SK-N-SH treated with all-trans-retinoic acid at 6 μM for 48 hours (cell line): ENCODE results near the gene APOB.

Experiments
- ATAC-seq: fragments of 200-7000 bp; cut with Tn5 transposase; 3 replicates; pipeline ENCODE4 v1.9.1; 2020; ENCODE audit warnings: mild to moderate bottlenecking, moderate library complexity
- ARNTL ChIP-seq: fragments of 450-650 bp; formaldehyde crosslinking; IDR thresholded peaks from 2 replicates; pipeline ENCODE4 v1.5.0; 2020; ENCODE audit warnings: low read depth, mild to moderate bottlenecking, moderate library complexity, borderline replicate concordance
- BACH2 ChIP-seq: fragments of 250-450 bp; sonication (Bioruptor Pico); IDR thresholded peaks from 2 replicates; pipeline ENCODE4 v1.9.0; 2021; ENCODE audit warnings: mild to moderate bottlenecking, borderline replicate concordance
- CSDC2 ChIP-seq: fragments of 250-450 bp; sonication (Bioruptor Pico); IDR thresholded peaks from 2 replicates; pipeline ENCODE4 v1.5.0; 2020; ENCODE audit warnings: mild to moderate bottlenecking, moderate library complexity
- ISL1 ChIP-seq: fragments of 250-450 bp; sonication (Bioruptor Pico); IDR thresholded peaks from 2 replicates; pipeline ENCODE4 v2.1.2; 2022; ENCODE audit warnings: mild to moderate bottlenecking, moderate library complexity
- OSR1 ChIP-seq: fragments of 250-450 bp; sonication (Bioruptor Pico); IDR thresholded peaks from 2 replicates; pipeline ENCODE4 v1.8.0; 2022; ENCODE audit warnings: moderate library complexity, mild to moderate bottlenecking, inconsistent platforms
- PPARA ChIP-seq: fragments of 250-450 bp; sonication (Bioruptor Pico); IDR thresholded peaks from 2 replicates; pipeline ENCODE4 v1.5.0; 2020; ENCODE audit warnings: mild to moderate bottlenecking, borderline replicate concordance
- RARB ChIP-seq: fragments of 250-450 bp; sonication (Bioruptor Pico); IDR thresholded peaks from 2 replicates; pipeline ENCODE4 v1.8.0; 2021; ENCODE audit warnings: mild to moderate bottlenecking, moderate library complexity
- SNAI2 ChIP-seq: fragments of 250-450 bp; sonication (Bioruptor Pico); IDR thresholded peaks from 2 replicates; pipeline ENCODE4 v1.5.0; 2020; ENCODE audit warnings: mild to moderate bottlenecking, moderate library complexity
- TOX ChIP-seq: fragments of 250-450 bp; sonication (Bioruptor Pico); IDR thresholded peaks from 2 replicates; pipeline ENCODE4 v1.8.0; 2021; ENCODE audit warnings: mild to moderate bottlenecking, moderate library complexity, borderline replicate concordance
- ZC3H10 ChIP-seq: fragments of 250-450 bp; sonication (Bioruptor Pico); IDR thresholded peaks from 2 replicates; pipeline ENCODE4 v1.5.1; 2021; ENCODE audit warnings: mild to moderate bottlenecking, moderate library complexity
- ZFP3 ChIP-seq: fragments of 250-450 bp; sonication (Bioruptor Pico); IDR thresholded peaks from 2 replicates; pipeline ENCODE4 v1.5.0; 2020; ENCODE audit warnings: mild to moderate bottlenecking, moderate library complexity
- ZFP30 ChIP-seq: fragments of 450-650 bp; formaldehyde crosslinking; IDR thresholded peaks from 2 replicates; pipeline ENCODE4 v1.5.0; 2022; ENCODE audit warnings: mild to moderate bottlenecking, moderate library complexity
- ZNF565 ChIP-seq: fragments of 450-650 bp; formaldehyde crosslinking; conservative IDR thresholded peaks from 2 replicates; pipeline ENCODE4 v1.5.0; 2020; ENCODE audit warnings: low read depth, mild to moderate bottlenecking, moderate library complexity
- ZNF70 ChIP-seq: fragments of 450-650 bp; formaldehyde crosslinking; IDR thresholded peaks from 2 replicates; pipeline ENCODE4 v1.5.0; 2020; ENCODE audit warnings: mild to moderate bottlenecking, moderate library complexity
- ZNF8 ChIP-seq: fragments of 450-650 bp; formaldehyde crosslinking; IDR thresholded peaks from 2 replicates; pipeline ENCODE4 v1.5.0; 2020; ENCODE audit warnings: mild to moderate bottlenecking, moderate library complexity
- TF ChIP-seq, protein P1 (sequence below): fragments of 250-450 bp; sonication (Bioruptor Pico); IDR thresholded peaks from 2 replicates; pipeline ENCODE4 v1.5.1; 2020; ENCODE audit warnings: low read depth, mild to moderate bottlenecking, moderate library complexity
- TF ChIP-seq, protein P2 (sequence below): fragments of 250-450 bp; sonication (Bioruptor Pico); IDR thresholded peaks from 2 replicates; pipeline ENCODE4 v1.5.1; 2021; ENCODE audit warnings: mild to moderate bottlenecking, moderate library complexity

APOB gene

DNA sequence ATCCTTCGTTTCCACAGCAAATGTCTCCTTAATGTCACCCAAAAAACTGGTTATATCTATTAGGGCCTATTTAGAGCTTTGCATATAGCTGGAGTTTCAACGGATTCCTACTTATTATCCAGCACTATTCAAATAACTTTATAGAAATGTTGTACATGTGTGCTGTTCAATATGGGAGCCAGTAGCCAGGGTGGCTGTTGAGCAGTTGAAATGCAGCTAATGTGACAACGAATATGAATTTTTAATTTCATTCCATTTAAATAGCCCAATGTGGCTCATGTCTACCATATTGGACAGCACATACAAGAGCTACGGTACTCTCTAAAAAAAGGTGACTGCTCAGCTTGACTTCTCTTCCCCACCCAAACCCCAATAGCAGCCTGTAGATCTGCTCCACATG lies 2.4 kb downstream of the APOB start:
- no peak for ATAC-seq
- no peak for TF ChIP-seq ARNTL (CRISPR knock-in tag)
- TF ChIP-seq, protein P1, sequence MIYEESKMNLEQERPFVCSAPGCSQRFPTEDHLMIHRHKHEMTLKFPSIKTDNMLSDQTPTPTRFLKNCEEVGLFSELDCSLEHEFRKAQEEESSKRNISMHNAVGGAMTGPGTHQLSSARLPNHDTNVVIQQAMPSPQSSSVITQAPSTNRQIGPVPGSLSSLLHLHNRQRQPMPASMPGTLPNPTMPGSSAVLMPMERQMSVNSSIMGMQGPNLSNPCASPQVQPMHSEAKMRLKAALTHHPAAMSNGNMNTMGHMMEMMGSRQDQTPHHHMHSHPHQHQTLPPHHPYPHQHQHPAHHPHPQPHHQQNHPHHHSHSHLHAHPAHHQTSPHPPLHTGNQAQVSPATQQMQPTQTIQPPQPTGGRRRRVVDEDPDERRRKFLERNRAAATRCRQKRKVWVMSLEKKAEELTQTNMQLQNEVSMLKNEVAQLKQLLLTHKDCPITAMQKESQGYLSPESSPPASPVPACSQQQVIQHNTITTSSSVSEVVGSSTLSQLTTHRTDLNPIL, result no peak
- no peak for TF ChIP-seq ZNF8 (CRISPR knock-in tag)
- TF ChIP-seq ZNF70 (CRISPR knock-in tag), result no peak
- TF ChIP-seq CSDC2 (CRISPR knock-in tag), result no peak
- TF ChIP-seq RARB (CRISPR knock-in tag), result no peak

DNA sequence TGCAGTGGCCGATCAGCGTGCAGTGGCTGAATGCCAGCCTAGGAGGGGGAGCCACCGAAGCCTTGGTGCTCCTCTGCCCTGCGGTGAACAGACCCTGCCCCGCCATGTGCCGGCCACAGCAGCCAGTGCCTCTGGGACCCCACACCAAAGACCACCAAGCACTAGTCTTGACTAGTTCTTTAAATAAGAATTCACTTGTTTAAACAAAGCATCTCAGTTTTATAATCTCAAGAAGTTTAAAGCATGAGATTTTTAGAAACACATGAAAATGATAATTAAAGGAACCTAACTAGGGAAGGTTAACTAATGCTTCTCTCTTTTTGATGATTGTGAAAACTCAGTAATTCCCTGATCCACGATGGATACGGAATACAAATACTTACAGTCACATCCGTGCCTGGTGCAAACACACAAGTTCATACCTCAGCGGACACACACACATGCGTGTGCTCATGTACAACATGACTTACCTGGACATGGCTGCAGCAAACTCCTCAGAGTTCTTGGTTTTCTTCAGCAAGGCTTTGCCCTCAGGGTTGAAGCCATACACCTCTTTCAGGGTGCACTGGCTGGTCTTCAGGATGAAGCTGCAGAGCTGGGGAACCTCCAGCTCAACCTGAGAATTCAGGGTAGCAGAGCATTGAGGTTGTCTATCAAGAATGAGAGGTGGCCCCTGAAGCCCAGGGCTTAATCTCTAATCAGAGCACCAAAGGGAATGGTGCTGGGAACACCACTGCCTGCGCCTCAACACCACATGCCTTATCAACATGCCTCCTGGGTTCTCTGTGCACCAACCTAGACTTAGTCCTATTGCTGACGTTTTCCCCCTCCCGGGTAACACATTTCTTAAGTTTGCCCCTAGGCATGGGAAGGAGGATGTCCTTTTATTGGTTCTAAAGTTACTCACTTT lies 3.1 kb downstream of the APOB start:
- no peak for ATAC-seq
- TF ChIP-seq, protein P2, sequence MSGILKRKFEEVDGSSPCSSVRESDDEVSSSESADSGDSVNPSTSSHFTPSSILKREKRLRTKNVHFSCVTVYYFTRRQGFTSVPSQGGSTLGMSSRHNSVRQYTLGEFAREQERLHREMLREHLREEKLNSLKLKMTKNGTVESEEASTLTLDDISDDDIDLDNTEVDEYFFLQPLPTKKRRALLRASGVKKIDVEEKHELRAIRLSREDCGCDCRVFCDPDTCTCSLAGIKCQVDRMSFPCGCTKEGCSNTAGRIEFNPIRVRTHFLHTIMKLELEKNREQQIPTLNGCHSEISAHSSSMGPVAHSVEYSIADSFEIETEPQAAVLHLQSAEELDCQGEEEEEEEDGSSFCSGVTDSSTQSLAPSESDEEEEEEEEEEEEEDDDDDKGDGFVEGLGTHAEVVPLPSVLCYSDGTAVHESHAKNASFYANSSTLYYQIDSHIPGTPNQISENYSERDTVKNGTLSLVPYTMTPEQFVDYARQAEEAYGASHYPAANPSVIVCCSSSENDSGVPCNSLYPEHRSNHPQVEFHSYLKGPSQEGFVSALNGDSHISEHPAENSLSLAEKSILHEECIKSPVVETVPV, result no peak
- TF ChIP-seq ZC3H10 (CRISPR knock-in tag) (no peak), OSR1 (CRISPR knock-in tag) (no peak), SNAI2 (CRISPR knock-in tag) (no peak)

DNA sequence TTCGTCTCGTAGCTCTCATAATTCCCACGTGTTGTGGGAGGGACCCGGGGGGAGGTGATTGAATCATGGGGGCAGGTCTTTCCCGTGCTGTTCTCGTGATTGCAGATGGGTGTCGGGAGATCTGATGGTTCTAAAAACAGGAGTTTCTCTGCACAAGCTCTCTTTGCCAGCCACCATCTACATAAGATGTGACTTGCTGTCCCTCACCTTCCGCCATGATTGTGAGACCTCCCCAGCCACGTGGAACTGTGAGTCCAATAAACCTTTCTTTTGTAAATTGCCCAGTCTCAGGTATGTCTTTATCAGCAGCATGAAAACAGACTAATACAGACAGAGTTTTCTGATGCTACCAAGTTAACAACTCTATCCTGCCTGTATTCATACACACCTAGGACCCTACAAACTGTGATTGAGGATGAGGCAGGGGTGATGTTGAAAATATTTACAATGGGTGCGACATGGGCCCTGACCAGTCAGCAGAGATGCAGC lies 3.9 kb downstream of the APOB start:
- TF ChIP-seq ZFP3 (CRISPR knock-in tag) (no peak), TOX (no peak), CSDC2 (CRISPR knock-in tag) (no peak)
- ATAC-seq, result no peak

DNA sequence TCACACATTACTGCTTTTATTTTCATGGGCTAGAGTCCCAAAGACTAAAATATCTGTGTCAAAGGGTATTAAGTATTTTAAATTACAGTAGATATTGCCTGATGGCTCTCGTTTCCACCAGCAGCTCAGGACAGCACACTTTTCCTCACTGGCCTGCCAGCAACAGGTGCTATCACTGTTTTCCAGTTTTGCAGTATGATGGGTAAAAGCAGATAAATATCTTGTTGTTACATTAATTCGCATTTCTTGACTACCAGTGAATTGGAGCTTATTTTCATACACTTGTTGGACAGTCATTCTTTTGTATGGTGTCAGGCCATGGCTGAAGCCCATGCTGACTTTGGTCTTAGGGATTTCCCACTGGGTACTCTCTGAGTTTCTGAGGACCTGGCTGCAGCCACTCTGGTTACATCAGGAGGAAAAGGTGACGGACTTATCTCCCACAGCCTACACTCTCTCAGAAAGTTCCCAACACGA lies 4.8 kb downstream of the APOB start:
- no peak for ATAC-seq
- no peak for TF ChIP-seq ARNTL (CRISPR knock-in tag)

DNA sequence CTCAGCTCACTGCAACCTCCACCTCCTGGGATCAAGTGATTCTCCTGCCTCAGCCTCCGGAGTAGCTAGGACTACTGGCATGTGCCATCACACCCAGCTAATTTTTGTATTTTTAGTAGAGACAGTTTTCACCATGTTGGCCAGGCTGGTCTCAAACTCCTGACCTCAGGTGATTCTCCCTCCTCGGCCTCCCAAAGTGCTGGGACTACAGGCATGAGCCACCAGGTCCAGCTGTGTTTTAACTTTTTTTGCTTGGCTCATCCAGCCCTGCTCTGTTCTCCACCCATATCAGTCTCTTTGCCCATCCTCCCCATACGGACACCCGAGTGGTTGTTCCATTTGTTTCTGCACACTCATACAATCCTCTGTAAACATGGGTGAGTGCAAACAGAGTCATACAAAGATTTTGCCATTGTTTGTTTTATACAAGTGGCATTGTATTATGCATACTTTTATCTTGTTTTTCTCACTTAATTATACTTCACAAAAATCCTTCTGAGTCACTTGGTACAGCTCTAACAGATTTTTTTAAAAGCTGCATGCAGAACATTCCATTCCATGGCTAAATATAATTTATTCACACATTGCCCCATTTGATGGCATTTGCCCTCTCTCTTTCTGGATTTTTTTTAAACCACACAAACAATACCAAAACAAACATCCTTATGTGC lies 5.3 kb downstream of the APOB start:
- TF ChIP-seq, protein P1, result no peak
- TF ChIP-seq ARNTL (CRISPR knock-in tag) (no peak), ZFP30 (CRISPR knock-in tag) (no peak), SNAI2 (CRISPR knock-in tag) (no peak)
- TF ChIP-seq, protein P2, result no peak
- TF ChIP-seq, all 23 proteins: peak for 0
- no peak for ATAC-seq

DNA sequence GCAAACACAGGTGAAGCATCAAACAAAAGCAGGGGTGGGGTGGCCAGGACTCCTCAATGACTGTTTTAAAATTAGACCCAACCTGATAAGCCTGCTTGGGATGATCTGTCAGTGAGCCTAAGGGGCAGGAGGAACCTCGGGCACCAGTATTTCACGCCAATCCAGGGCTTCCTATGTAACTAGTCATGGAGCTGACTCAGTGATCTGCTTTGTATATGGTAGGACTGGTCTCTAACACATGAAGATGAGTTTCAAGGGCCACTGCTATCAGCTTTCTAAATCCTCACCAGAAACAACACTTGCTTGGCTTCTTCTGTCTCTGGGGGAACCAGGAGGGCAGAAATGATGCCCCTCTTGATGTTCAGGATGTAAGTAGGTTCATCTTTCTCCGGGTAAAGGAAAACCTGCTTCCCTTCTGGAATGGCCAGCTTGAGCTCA lies 6.2 kb downstream of the APOB start:
- TF ChIP-seq PPARA (CRISPR knock-in tag), result no peak
- no peak for TF ChIP-seq ZFP3 (CRISPR knock-in tag)
- TF ChIP-seq ZNF565 (CRISPR knock-in tag), result no peak
- TF ChIP-seq ISL1 (CRISPR knock-in tag), result no peak
- TF ChIP-seq ZFP30 (CRISPR knock-in tag), result no peak
- no peak for TF ChIP-seq CSDC2 (CRISPR knock-in tag)
- TF ChIP-seq BACH2 (CRISPR knock-in tag), result no peak
- no peak for TF ChIP-seq ZNF70 (CRISPR knock-in tag)
- no peak for TF ChIP-seq ARNTL (CRISPR knock-in tag)
- TF ChIP-seq, protein P1, result no peak
- TF ChIP-seq OSR1 (CRISPR knock-in tag), result no peak
- ATAC-seq, result no peak
